Skeletal muscle tissue (tissue), 4 donors: ENCODE measurements around the gene RUNX3. TPM values are rescaled to one million over a fixed set of nuclear protein-coding genes. Genes with fewer than 3 reads are reported as not detected.
"Not testable (repeated sequence)": the region's sequence is repeated elsewhere in the genome, so short reads cannot be mapped to it uniquely, and the experiment has no call there.

Source experiments
- H3K27ac ChIP-seq: one replicate; pipeline ENCODE4 v1.7.0; 2013; ENCODE audit warnings: mild to moderate bottlenecking, low read depth, low read length, inconsistent platforms
- H3K27me3 ChIP-seq, 3 donors: one replicate each; pipeline ENCODE4 v1.7.0; 2013; ENCODE audit warnings: low read length in 3 of 3; ENCODE audit not compliant: control insufficient read depth in 3 of 3, insufficient read depth in 3 of 3
- H3K36me3 ChIP-seq, 3 donors: one replicate each; pipeline ENCODE4 v1.7.0; 2013; ENCODE audit warnings: low read length in 3 of 3; ENCODE audit not compliant: control insufficient read depth in 3 of 3, insufficient read depth in 3 of 3
- H3K4me1 ChIP-seq, 3 donors: one replicate each; pipeline ENCODE4 v1.7.0; 2013; ENCODE audit warnings: low read length in 3 of 3, mild to moderate bottlenecking in 3 of 3; ENCODE audit not compliant: control insufficient read depth in 3 of 3, insufficient read depth in 3 of 3
- H3K4me3 ChIP-seq, 3 donors: one replicate each; pipeline ENCODE4 v1.7.0; 2013; ENCODE audit warnings: low read length in 3 of 3
- H3K9ac ChIP-seq, 3 donors: one replicate each; pipeline ENCODE4 v1.7.0; 2013; ENCODE audit warnings: low read length in 3 of 3, mild to moderate bottlenecking in 3 of 3, moderate library complexity in 2 of 3, low read depth in 1 of 3
- H3K9me3 ChIP-seq, 3 donors: one replicate each; pipeline ENCODE4 v1.7.0; 2013; ENCODE audit warnings: low read length in 3 of 3; ENCODE audit not compliant: control insufficient read depth in 3 of 3
- total RNA-seq: library from RNA; depleted of rRNA; stranded (reverse); fragments of >200 nt; gene quantifications from one replicate; pipeline ENCODE4 v1.2.3, GENCODE V29; 2014
- donor health status: Osteomylitis.

The RUNX3 gene
- total RNA-seq, 1 donor from 2014 or later: under 0.01 TPM

DNA sequence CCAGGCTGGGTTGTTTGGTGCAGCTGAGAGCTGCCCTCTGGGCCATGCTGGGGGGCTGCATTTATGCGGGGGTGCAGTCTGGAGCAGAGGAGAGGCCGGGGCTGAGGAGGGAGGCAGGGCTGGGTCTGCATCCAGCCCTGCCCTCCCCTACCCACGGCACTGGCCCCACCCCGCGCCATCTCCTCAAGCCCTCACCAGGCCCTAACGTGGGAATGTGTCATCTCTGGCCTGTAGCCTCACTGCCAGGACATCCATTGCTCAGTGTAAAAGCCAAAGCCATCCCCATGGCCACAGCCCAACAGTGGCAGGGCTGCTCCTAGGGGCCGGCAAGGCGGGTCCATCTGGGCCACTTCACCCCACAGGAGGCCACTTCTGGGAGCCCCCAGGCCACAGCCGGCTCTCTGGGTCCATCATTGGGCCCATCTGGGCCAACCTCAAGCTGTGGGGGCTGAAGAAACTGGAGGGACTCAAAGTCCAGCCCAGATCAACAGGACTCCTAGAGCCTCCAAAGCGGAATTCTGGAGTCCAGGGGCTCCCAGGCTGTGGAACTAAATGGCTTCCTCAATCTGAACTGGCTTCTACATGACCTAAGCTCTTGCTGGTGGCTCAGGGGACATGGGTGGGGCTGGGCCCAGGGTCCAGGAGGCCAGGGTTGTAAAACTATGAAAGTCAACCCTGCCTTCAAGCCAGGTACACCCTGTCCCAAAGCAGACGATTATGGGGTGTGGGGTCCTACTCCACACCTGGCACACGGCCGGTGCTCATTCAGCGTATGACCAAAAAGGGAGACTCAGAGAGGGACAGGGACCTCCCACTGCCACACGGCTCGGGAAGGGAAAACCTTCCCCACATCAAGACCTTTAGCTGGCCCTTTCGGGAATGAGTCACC lies 32.6 kb downstream of the RUNX3 start:
- Histone ChIP-seq H3K9ac (no peak overlapping the region), H3K4me1 (no peaks in the 10 kb centered on the region), H3K27ac (no peak overlapping the region), H3K36me3 (no peaks in the 10 kb centered on the region), H3K4me3 (no peak overlapping the region), H3K27me3 (peaks cover 2 to 32% (median 23%) of the 10 kb centered on the region in 3 donors), H3K9me3 (no peaks in the 10 kb centered on the region)

DNA sequence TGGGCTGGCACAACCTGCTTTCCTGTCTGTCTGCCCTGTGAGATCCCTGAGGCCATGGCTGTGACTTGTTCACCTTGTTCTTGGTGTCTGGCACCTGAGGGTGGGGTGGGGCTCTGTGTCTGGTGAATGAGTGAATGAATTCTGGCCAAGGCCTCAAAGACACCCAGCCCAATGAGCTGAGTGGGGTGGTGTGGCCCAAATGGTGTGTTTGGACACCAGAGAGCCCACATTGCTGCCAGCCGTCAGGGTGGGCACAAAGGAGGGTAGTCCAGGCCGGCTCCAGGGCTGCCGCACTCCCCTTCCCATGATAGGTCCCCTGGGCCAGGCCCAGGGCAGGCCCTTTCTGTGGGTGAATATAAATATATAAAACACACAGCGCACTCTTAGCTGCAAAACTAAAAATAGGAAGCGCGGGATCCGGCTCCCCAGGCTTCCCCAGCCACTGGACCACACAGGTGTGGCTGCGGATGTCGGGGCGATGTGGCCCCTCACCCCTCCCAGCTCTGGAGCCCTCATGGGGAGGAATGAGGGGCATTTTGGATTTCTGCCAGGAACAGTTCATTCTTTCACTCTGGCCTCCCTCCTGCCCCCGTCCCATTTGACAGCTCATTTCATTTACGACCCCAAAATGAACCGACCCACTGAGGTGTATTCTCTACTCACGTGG lies 33.3 kb downstream of the RUNX3 start:
- Histone ChIP-seq H3K36me3 (no peaks in the 10 kb centered on the region), H3K9ac (no peak overlapping the region), H3K9me3 (no peaks in the 10 kb centered on the region), H3K4me1 (no peaks in the 10 kb centered on the region), H3K27me3 (peaks cover 2 to 28% (median 20%) of the 10 kb centered on the region in 3 donors), H3K4me3 (no peak overlapping the region), H3K27ac (no peak overlapping the region)

DNA sequence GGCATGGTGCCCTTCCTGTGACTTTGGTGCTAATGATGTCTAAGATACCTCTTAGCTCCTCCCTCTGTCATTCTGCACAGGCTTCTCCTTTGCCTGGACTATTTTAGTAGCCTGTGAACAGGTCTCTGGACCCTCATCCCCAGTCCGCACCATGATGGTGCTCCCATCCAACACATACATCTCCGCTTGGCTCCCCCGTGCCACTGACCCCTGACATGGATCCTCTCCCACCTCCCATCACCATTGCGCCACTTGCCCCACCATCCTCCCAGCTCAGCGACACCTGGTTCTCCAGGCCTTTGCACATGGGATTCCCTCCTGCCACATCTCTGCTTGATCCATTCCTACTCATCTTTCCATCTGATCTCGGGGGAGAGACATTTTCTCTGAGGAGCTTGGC lies 33.9 kb downstream of the RUNX3 start:
- no peaks in the 10 kb centered on the region for H3K36me3 ChIP-seq
- H3K4me3 ChIP-seq: no peak overlapping the region
- peaks cover 2 to 23% (median 14%) of the 10 kb centered on the region in 3 donors for H3K27me3 ChIP-seq
- no peaks in the 10 kb centered on the region for H3K4me1 ChIP-seq
- no peaks in the 10 kb centered on the region for H3K9me3 ChIP-seq
- no peak overlapping the region for H3K27ac ChIP-seq
- H3K9ac ChIP-seq: no peak overlapping the region

DNA sequence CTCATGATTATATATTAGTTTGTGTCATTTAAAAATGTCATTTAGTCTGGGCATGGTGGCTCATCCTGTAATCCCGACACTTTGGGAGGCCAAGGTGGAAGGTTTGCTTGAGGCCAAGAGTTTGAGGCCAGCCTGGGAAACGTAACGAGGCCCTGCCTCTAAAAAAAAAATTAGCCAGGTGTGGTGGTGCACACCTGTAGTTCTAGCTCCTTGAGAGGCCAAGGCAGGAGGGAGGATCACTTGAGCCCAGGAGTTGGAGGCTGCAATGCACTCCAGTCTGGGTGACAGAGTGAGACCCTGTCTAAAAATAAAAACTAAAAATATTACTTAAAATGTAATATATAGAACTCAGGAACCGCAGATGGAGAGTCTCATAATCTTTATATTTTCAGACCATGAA lies 34.6 kb downstream of the RUNX3 start:
- H3K4me1 ChIP-seq: no peaks in the 10 kb centered on the region
- H3K27me3 ChIP-seq: peaks cover 2 to 21% (median 17%) of the 10 kb centered on the region in 3 donors
- H3K36me3 ChIP-seq: no peaks in the 10 kb centered on the region
- no peak overlapping the region for H3K27ac ChIP-seq
- no peak overlapping the region for H3K9ac ChIP-seq
- H3K9me3 ChIP-seq: no peaks in the 10 kb centered on the region
- no peak overlapping the region for H3K4me3 ChIP-seq

DNA sequence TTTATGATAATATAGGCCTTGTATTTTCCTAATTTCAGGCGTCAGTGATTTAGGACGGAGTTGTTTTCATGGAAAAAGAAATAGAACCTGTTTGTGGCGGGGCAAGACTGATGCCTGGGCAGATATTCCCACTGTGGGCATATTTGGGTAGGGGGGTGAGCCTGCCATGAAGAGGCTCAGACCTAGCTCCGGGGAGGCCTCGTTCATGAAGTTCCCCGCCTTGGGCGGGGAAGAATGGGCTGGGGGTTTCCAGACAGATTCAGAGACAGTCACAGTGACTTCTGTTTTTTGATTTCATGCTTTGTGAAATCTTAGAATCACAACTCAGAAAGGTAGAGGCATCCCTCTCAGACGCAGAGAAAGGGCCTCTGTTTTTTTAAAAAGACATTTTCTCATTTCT lies 36.1 kb downstream of the RUNX3 start:
- H3K27me3 ChIP-seq: peaks cover 2 to 22% (median 10%) of the 10 kb centered on the region in 3 donors
- no peaks in the 10 kb centered on the region for H3K9me3 ChIP-seq
- H3K4me1 ChIP-seq: no peaks in the 10 kb centered on the region
- no peak overlapping the region for H3K9ac ChIP-seq
- H3K27ac ChIP-seq: no peak overlapping the region
- H3K4me3 ChIP-seq: no peak overlapping the region
- H3K36me3 ChIP-seq: no peaks in the 10 kb centered on the region

DNA sequence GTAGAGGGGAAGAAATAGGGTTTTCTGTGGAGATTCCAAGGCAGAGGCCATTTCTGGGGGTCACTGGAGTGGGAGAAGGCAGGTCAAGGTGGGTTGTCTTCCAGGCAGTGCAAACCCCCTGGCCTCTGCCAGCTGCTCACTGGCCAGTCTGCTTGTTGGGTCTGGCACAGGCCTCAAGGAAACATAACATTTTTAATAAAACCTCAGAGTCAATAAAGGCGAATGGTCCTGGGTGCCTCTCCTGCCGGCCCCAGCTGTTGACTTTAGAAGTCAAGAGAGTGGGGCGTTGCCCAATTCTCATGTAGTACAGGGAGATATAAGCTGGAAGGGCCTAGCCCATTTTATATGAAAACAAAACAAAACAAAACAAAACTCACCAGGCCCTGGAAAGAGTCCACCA lies 36.6 kb downstream of the RUNX3 start:
- peaks cover 2 to 22% (median 4%) of the 10 kb centered on the region in 3 donors for H3K27me3 ChIP-seq
- H3K9ac ChIP-seq: no peak overlapping the region
- H3K4me3 ChIP-seq: no peak overlapping the region
- no peaks in the 10 kb centered on the region for H3K9me3 ChIP-seq
- no peaks in the 10 kb centered on the region for H3K36me3 ChIP-seq
- H3K4me1 ChIP-seq: no peaks in the 10 kb centered on the region
- H3K27ac ChIP-seq: no peak overlapping the region

DNA sequence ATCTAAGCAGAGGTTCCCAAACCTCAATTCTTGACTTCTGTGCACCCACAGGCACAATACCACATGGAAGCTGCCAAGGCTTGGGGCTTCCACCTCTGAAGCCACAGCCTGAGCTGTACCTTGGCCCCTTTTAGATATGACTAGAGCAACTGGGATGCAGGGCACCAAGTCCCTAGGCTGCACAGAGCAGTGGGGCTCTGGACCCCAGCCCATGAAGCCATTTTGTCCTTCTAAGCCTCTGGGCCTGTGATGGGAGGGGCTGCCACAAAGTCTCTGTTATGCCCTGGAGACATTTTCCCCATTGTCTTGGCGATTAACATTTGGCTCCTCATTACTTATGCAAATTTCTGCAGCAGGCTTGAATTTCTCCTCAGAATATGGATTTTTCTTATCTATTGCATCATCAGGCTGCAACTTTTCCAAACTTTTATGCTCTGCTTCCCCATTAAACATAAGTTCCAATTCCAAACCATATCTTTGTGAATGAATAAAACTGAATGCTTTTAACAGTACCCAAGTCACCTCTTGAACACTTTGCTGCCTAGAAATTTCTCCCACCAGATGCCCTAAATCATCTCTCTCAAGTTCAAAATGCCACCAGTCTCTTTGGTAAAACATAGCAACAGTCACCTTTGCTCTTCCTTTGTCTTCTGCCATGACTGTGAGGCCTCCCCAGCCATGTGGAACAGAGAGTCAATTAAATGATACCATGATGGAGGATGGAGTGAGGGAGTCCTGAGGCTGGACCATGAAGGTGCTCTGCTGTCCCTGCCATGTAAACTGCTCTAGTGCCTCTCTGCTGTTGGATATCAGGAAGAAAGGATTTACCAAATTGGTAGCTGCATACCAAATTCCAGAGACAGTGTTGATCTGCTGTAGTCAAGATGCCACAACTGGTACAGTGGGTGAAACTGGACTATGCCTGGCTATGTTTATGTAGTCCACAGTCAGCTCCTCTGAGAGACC lies 37.6 kb downstream of the RUNX3 start:
- H3K27me3 ChIP-seq: peaks cover 0 to 19% (median 0%) of the 10 kb centered on the region in 3 donors
- no peak overlapping the region for H3K4me3 ChIP-seq

DNA sequence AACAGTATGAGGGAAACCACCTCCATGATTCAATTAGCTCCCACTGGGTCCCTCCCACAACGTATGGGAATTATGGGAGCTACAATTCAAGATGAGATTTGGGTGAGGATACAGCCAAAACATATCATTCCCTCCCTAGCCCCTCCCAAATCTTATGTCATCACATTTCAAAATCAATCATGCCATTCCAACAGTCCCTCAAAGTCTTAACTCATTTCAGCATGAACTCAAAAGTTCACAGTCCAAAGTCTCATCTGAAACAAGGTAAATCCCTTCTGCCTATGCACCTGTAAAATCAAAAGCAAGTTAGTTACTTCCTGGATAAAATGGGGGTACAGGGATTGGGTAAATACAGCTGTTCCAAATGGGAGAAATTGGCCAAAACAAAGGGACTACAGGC lies 38.7 kb downstream of the RUNX3 start:
- not testable (repeated sequence) for H3K9ac ChIP-seq, H3K4me3 ChIP-seq, H3K9me3 ChIP-seq, H3K36me3 ChIP-seq, H3K4me1 ChIP-seq, H3K27ac ChIP-seq
- peaks cover 0 to 27% (median 1%) of the 10 kb centered on the region in 3 donors for H3K27me3 ChIP-seq

More for the DNA sequence above, 37.6 kb downstream of the RUNX3 start:
- H3K27ac ChIP-seq: no peak overlapping the region
- no peaks in the 10 kb centered on the region for H3K9me3 ChIP-seq
- no peaks in the 10 kb centered on the region for H3K4me1 ChIP-seq
- H3K36me3 ChIP-seq: no peaks in the 10 kb centered on the region
- H3K9ac ChIP-seq: no peak overlapping the region

DNA sequence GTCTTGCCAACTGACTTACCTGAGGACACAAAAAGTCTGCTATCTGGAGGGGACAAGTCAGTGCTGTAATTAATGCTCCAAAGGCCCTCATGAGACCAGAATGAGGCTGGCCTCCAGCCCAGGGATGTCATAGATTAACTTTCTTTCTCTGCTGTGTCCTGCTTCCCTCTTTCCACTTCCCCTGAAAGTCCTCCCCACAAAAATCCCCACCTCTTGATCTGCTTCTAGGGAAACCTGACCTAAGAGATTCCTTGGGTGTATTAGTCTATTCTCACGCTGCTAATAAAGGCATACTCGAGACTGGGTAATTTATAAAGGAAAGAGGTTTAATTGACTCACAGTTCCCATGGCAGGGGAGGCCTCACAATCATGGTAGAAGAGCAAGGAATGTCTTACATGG lies 39.2 kb downstream of the RUNX3 start:
- Histone ChIP-seq H3K36me3 (no peaks in the 10 kb centered on the region), H3K27me3 (peaks cover 0 to 27% (median 2%) of the 10 kb centered on the region in 3 donors), H3K4me3 (no peak overlapping the region), H3K27ac (no peak overlapping the region), H3K9me3 (no peaks in the 10 kb centered on the region), H3K4me1 (no peaks in the 10 kb centered on the region), H3K9ac (no peak overlapping the region)
